ENCODE results near the gene GPRIN1. TPM values are rescaled to one million over a fixed set of nuclear protein-coding genes. Genes with fewer than 3 reads are reported as not detected.

GPRIN1 gene
- total RNA-seq, 1 donor from 2014 or later = 17.3 TPM

DNA sequence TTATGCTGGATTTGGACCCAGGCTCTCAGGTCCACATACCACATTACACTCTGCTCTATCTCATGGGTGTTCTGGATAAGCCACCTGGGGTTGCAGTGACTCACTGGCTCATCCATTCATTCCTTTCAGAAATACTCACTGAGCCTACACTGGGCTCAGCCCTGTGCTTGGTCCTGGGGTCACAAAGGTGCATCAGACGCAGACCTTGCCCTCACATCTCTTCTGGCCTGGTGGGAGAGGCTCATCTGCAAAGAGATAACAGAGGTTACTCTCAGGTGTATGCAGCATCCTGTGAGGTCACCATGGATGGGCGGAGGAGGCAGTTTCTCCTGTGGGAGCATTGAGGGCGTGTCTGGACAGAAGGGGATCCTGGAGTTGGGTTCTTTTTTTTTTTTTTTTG is 48.7 kb downstream of the GPRIN1 start:
- Histone ChIP-seq H3K27me3 (ENCODE audit: control insufficient read depth, insufficient read depth, low read length) (peaks cover 2% of the 10 kb centered on the region), H3K4me3 (ENCODE audit: low read depth, low read length) (no peak overlapping the region), H3K36me3 (ENCODE audit: control insufficient read depth, insufficient read depth, low read length) (no peaks in the 10 kb centered on the region)
- no peak for DNase-seq (ENCODE audit: low read depth)
- TF ChIP-seq, protein P1, sequence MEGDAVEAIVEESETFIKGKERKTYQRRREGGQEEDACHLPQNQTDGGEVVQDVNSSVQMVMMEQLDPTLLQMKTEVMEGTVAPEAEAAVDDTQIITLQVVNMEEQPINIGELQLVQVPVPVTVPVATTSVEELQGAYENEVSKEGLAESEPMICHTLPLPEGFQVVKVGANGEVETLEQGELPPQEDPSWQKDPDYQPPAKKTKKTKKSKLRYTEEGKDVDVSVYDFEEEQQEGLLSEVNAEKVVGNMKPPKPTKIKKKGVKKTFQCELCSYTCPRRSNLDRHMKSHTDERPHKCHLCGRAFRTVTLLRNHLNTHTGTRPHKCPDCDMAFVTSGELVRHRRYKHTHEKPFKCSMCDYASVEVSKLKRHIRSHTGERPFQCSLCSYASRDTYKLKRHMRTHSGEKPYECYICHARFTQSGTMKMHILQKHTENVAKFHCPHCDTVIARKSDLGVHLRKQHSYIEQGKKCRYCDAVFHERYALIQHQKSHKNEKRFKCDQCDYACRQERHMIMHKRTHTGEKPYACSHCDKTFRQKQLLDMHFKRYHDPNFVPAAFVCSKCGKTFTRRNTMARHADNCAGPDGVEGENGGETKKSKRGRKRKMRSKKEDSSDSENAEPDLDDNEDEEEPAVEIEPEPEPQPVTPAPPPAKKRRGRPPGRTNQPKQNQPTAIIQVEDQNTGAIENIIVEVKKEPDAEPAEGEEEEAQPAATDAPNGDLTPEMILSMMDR (IDR thresholded peaks at IDR 0.05; ENCODE audit: insufficient read depth, low read length, poor library complexity, severe bottlenecking) = no peak

DNA sequence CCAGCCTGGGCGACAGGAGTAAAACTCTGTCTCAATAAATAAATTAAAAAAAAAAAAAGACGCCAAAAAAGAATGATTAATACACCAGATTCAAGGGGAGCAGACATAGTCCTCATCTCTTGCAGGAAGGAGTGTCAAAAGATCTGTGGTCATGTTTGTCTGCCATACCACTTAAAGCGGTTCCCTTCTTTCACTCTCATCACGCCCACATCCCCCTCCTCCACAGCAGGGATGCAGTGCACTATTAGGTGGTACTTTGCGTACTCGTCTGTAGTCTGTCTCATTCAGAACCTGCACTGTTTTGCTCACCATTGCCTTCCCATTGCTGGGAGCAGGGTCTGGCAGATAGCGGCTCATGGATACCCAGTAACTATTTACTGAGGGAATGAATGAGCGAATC is 49.6 kb downstream of the GPRIN1 start:
- Histone ChIP-seq H3K27me3 (ENCODE audit: control insufficient read depth, insufficient read depth, low read length) (peaks cover 2% of the 10 kb centered on the region), H3K36me3 (ENCODE audit: control insufficient read depth, insufficient read depth, low read length) (no peaks in the 10 kb centered on the region), H3K4me3 (ENCODE audit: low read depth, low read length) (no peak overlapping the region)
- no peak for DNase-seq (ENCODE audit: low read depth)
- TF ChIP-seq, protein P1 (IDR thresholded peaks at IDR 0.05; ENCODE audit: insufficient read depth, low read length, poor library complexity, severe bottlenecking) = no peak

DNA sequence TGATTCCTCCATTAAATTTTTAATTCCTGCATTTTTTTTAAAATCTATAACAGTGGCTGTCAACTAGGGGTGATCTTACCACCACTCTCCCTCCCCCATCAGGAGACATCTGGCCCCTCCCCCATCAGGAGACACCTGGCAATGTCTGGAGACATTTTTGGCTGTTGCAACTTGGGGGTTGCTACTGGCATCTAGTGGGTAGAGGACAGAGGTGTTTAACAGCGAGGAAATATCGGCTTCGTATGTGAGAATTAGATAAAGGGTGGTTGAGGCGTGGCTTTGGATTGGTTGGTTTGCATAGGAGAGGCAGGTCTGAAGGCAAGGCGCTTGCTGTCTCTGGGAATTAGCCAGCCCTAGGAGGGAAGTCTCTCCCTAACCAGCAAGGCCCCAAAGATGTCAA is 50.3 kb downstream of the GPRIN1 start:
- no peak for DNase-seq (ENCODE audit: low read depth)
- Histone ChIP-seq H3K4me3 (ENCODE audit: low read depth, low read length) (no peak overlapping the region), H3K36me3 (ENCODE audit: control insufficient read depth, insufficient read depth, low read length) (no peaks in the 10 kb centered on the region), H3K27me3 (ENCODE audit: control insufficient read depth, insufficient read depth, low read length) (peaks cover 2% of the 10 kb centered on the region)
- TF ChIP-seq, protein P1 (IDR thresholded peaks at IDR 0.05; ENCODE audit: insufficient read depth, low read length, poor library complexity, severe bottlenecking) = no peak

DNA sequence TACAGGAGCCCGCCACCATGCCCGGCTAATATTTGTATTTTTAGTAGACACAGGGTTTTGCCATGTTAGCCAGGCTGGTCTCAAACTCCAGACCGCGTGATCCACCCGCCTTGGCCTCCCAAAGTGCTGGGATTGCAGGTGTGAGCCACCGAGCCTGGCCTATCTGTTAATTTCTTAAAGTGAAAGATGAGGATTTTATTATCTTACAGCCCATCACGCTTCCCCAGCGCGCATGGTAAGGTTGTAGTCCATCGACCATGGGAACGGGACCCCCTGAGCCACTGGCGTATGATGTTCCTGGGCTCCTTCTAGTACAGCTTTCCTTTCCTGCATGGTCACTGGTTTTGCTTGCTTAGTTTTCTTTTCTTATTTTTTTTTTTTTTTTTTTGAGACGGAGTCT is 52.1 kb downstream of the GPRIN1 start:
- Histone ChIP-seq H3K4me3 (ENCODE audit: low read depth, low read length) (no peak overlapping the region), H3K27me3 (ENCODE audit: control insufficient read depth, insufficient read depth, low read length) (peaks cover 2% of the 10 kb centered on the region), H3K36me3 (ENCODE audit: control insufficient read depth, insufficient read depth, low read length) (no peaks in the 10 kb centered on the region)
- TF ChIP-seq, protein P1 (IDR thresholded peaks at IDR 0.05; ENCODE audit: insufficient read depth, low read length, poor library complexity, severe bottlenecking) = no peak
- DNase-seq (ENCODE audit: low read depth) = no peak

DNA sequence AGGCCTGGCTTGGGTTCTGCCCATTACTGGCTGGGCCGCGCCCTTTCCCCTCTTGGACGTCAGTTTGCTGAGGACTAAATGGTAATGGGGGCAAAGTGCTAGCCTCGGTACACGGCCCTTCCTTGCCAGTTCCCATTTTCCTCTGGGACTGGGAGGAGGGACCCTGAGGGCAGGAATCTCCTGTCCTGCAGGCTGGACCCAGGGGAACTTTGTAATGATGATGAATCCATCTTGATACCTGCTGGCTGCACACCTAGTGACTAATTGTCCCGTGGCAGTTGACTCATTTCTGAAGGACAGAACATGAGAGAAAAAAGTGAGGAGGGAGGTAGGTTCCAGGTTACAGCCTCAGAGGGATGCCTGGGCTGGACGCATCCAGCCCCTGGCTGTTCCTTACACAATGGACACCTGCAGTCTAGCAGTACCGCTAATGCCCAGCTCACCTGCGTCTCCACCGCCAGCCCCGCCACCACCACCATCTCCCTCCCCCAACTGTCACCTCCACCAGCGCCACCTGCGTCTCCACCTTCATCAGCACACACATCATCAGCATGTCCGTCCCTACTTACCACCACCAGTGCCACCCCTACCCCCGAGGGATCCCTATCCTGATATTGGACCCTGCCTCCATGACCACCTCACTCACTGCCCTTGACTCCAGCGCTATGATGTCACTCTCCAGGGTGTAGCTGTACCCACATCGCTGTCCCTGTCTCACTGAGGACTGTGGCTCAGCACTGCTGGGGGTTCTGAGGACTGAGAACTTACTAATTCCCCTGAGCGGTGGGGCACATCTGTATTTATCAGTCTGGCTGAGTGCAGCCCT is 56.5 kb downstream of the GPRIN1 start:
- no peaks in the 10 kb centered on the region for H3K36me3 ChIP-seq (ENCODE audit: control insufficient read depth, insufficient read depth, low read length)
- no peak overlapping the region for H3K4me3 ChIP-seq (ENCODE audit: low read depth, low read length)
- no peaks in the 10 kb centered on the region for H3K27me3 ChIP-seq (ENCODE audit: control insufficient read depth, insufficient read depth, low read length)
- DNase-seq (ENCODE audit: low read depth) = no peak
- TF ChIP-seq, protein P1 (IDR thresholded peaks at IDR 0.05; ENCODE audit: insufficient read depth, low read length, poor library complexity, severe bottlenecking) = no peak

Data from kidney epithelial cell (primary cell).